ENCODE data around the gene COG8.
"Not testable (repeated sequence)": the region's sequence is repeated elsewhere in the genome, so short reads cannot be mapped to it uniquely, and the experiment has no call there.

COG8 gene

GRCh38 chr16:69319381-69319780 is 20.0 kb downstream of the COG8 start:
- no peak for DNase-seq (ENCODE audit: low read depth in 2 of 2)

GRCh38 chr16:69318911-69319289 is 20.5 kb downstream of the COG8 start:
- DNase-seq (ENCODE audit: low read depth in 2 of 2), result no peak

GRCh38 chr16:69318177-69318910 is 21.0 kb downstream of the COG8 start:
- no peak for DNase-seq (ENCODE audit: low read depth in 2 of 2)

- no peak for DNase-seq (ENCODE audit: low read depth in 2 of 2)
These were observed 22.7 kb downstream of the COG8 start for GRCh38 chr16:69316595-69317034.

- DNase-seq (ENCODE audit: low read depth in 2 of 2), result no peak
These were observed 23.7 kb downstream of the COG8 start for GRCh38 chr16:69315486-69316311.

GRCh38 chr16:69314534-69314933 is 24.8 kb downstream of the COG8 start:
- DNase-seq (ENCODE audit: low read depth in 2 of 2), result no peak

- no peak for DNase-seq (ENCODE audit: low read depth in 2 of 2)
These were observed 25.9 kb downstream of the COG8 start for GRCh38 chr16:69313469-69313868.

- peak in 1 of 2 donors; percentile 40 for DNase-seq (ENCODE audit: low read depth in 2 of 2)
These were observed 27.6 kb downstream of the COG8 start for GRCh38 chr16:69311533-69312387.

- DNase-seq (ENCODE audit: low read depth in 2 of 2), result peak; percentile 96 to 98
These were observed 28.5 kb downstream of the COG8 start, which contains the start of gene VPS4A for GRCh38 chr16:69310653-69311532. Gene VPS4A (plus strand): TSS chr16:69311350. CDS start chr16:69311512, 162 bp downstream.

GRCh38 chr16:69309316-69309715 is 30.0 kb downstream of the COG8 start:
- DNase-seq (ENCODE audit: low read depth in 2 of 2), result no peak

- no peak for DNase-seq (ENCODE audit: low read depth in 2 of 2)
These were observed 31.5 kb downstream of the COG8 start for GRCh38 chr16:69307856-69308255.

- DNase-seq (ENCODE audit: low read depth in 2 of 2), result no peak
These were observed 32.3 kb downstream of the COG8 start for GRCh38 chr16:69307091-69307490.

- DNase-seq (ENCODE audit: low read depth in 2 of 2), result no peak
These were observed 33.3 kb downstream of the COG8 start for GRCh38 chr16:69306031-69306430.

GRCh38 chr16:69302301-69302700 is 37.1 kb downstream of the COG8 start:
- no peak for DNase-seq (ENCODE audit: low read depth in 2 of 2)

- DNase-seq (ENCODE audit: low read depth in 2 of 2), result no peak
These were observed 37.5 kb downstream of the COG8 start for GRCh38 chr16:69301861-69302260.

GRCh38 chr16:69301187-69301586 is 38.2 kb downstream of the COG8 start:
- no peak for DNase-seq (ENCODE audit: low read depth in 2 of 2)

GRCh38 chr16:69298261-69298660 is 41.1 kb downstream of the COG8 start:
- no peak for DNase-seq (ENCODE audit: low read depth in 2 of 2)

- DNase-seq (ENCODE audit: low read depth in 2 of 2), result not testable (repeated sequence)
These were observed 42.6 kb downstream of the COG8 start for GRCh38 chr16:69296771-69297170.

GRCh38 chr16:69294051-69294450 is 45.3 kb downstream of the COG8 start:
- DNase-seq (ENCODE audit: low read depth in 2 of 2), result no peak

- DNase-seq (ENCODE audit: low read depth in 2 of 2), result no peak
These were observed 46.0 kb downstream of the COG8 start for GRCh38 chr16:69293401-69293800.

- DNase-seq (ENCODE audit: low read depth in 2 of 2), result not testable (repeated sequence)
These were observed 47.7 kb downstream of the COG8 start for GRCh38 chr16:69291657-69292056.
